Upper lobe of left lung (tissue), 4 donors: ENCODE measurements around the gene OGDH.

Source experiments
- CTCF ChIP-seq, 6 experiments: fragments of 450-650 bp in 4 of 6; fragments of 200-600 bp in 2 of 6; sonication (generic) in 2 of 6; IDR thresholded peaks; one replicate each; pipeline ENCODE4 v1.5.1; 2016 to 2019; ENCODE audit warnings: antibody characterized with exemption in 6 of 6
- EP300 ChIP-seq, 4 donors: sonication (generic); formaldehyde crosslinking; IDR thresholded peaks; one replicate each; pipeline ENCODE4 v1.5.1; 2017; ENCODE audit warnings: antibody characterized with exemption in 4 of 4, control low read depth in 2 of 4
- POLR2A ChIP-seq, 4 donors: fragments of 450-650 bp; IDR thresholded peaks; one replicate each; pipeline ENCODE4 v1.5.1; 2016 to 2017; ENCODE audit warnings: antibody characterized with exemption in 4 of 4, mild to moderate bottlenecking in 2 of 4
- POLR2AphosphoS5 ChIP-seq, 2 donors: sonication (generic); formaldehyde crosslinking; IDR thresholded peaks; one replicate each; pipeline ENCODE4 v1.5.1; 2017; ENCODE audit warnings: antibody characterized with exemption in 2 of 2

GRCh38 chr7:44590910-44591309, 15.5 kb upstream of the OGDH start:
- TF ChIP-seq POLR2AphosphoS5 (IDR thresholded peaks at IDR 0.05): no peak
- no peak for TF ChIP-seq POLR2A (IDR thresholded peaks at IDR 0.05)
- TF ChIP-seq EP300 (IDR thresholded peaks at IDR 0.05): no peak
- no peak for TF ChIP-seq CTCF (IDR thresholded peaks at IDR 0.05)
